ENCODE data around the gene TRPV6. TPM values are rescaled to one million over a fixed set of nuclear protein-coding genes. Genes with fewer than 3 reads are reported as not detected.

Gene TRPV6
- total RNA-seq, 1 experiment from 2014 or later = not detected

- Histone ChIP-seq H3K4me1 (ENCODE audit: insufficient read depth, low read length, poor library complexity, severe bottlenecking) (no peaks in the 10 kb centered on the region), H3K27ac (ENCODE audit: low read depth, low read length, poor library complexity, severe bottlenecking) (no peak overlapping the region), H3K27me3 (replicated peaks; ENCODE audit: insufficient read depth, low read depth, low read length, poor library complexity) (no peaks in the 10 kb centered on the region), H3K4me3 (ENCODE audit: low read depth, low read length, poor library complexity, severe bottlenecking) (no peak overlapping the region), H3K9me3 (ENCODE audit: low read depth, low read length, poor library complexity, severe bottlenecking) (no peaks in the 10 kb centered on the region), H3K36me3 (ENCODE audit: insufficient read depth, low read length, poor library complexity, severe bottlenecking) (no peaks in the 10 kb centered on the region)
- BruUV-seq (replicated peaks) = no TSS peak
- CTCF ChIA-PET = no interaction called here
- no peak for DNase-seq (ENCODE audit: low spot score)
- POLR2A ChIA-PET (ENCODE audit: low non-redundant PET) = no interaction called here
- intact Hi-C loops (cut with micrococcal nuclease; ENCODE audit: unreplicated experiment) = no loop called here
- no peak for TF ChIP-seq CTCF (conservative IDR thresholded peaks at IDR 0.05; ENCODE audit: low read depth, low read length)
- no peak for TF ChIP-seq EZH2 (IDR thresholded peaks at IDR 0.05; ENCODE audit: borderline replicate concordance, low read depth, low read length, poor library complexity, severe bottlenecking)
Measured at GRCh38 chr7:142832417-142832816, 53.1 kb downstream of the TRPV6 start.

DNA sequence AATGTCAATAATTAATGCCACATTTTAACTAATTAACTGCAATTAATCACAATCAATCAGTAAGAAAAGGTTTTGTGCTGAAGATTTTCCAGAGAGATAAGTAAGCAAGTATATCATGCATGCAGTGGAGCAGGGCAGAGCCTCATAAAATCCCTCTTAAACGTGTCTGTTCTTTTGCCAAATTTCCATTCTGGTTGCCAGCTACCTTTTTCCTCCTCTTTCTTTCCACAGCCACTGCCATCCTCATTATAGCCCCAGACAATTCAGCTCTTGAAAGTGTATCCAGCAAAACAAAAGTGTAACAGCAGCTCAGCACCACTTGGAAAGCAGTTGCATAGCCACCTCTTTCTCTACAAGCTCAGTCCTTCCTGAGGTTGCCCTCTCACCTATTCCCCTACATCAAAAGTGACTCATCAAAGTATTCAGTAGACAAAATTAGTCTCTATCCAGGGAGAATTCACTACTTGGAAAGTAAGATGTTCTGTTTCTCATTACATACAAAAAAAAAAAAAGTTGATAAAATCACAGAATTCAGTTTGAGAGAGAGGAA, 57.5 kb downstream of the TRPV6 start:
- ChIA-PET CTCF (no interaction called here), POLR2A (ENCODE audit: low non-redundant PET) (no interaction called here)
- no TSS peak for BruUV-seq (replicated peaks)
- no peaks in the 10 kb centered on the region for H3K36me3 ChIP-seq (ENCODE audit: insufficient read depth, low read length, poor library complexity, severe bottlenecking)
- TF ChIP-seq EZH2 (IDR thresholded peaks at IDR 0.05; ENCODE audit: borderline replicate concordance, low read depth, low read length, poor library complexity, severe bottlenecking) = no peak
- TF ChIP-seq CTCF (conservative IDR thresholded peaks at IDR 0.05; ENCODE audit: low read depth, low read length) = no peak
- DNase-seq (ENCODE audit: low spot score) = no peak
- no peaks in the 10 kb centered on the region for H3K4me1 ChIP-seq (ENCODE audit: insufficient read depth, low read length, poor library complexity, severe bottlenecking)
- H3K27ac ChIP-seq (ENCODE audit: low read depth, low read length, poor library complexity, severe bottlenecking) = no peak overlapping the region
- intact Hi-C loops (cut with micrococcal nuclease; ENCODE audit: unreplicated experiment) = no loop called here
- peaks cover 5% of the 10 kb centered on the region for H3K27me3 ChIP-seq (replicated peaks; ENCODE audit: insufficient read depth, low read depth, low read length, poor library complexity)
- no peaks in the 10 kb centered on the region for H3K9me3 ChIP-seq (ENCODE audit: low read depth, low read length, poor library complexity, severe bottlenecking)
- no peak overlapping the region for H3K4me3 ChIP-seq (ENCODE audit: low read depth, low read length, poor library complexity, severe bottlenecking)

- ChIA-PET CTCF (no interaction called here), POLR2A (ENCODE audit: low non-redundant PET) (no interaction called here)
- no TSS peak for BruUV-seq (replicated peaks)
- Histone ChIP-seq H3K27me3 (replicated peaks; ENCODE audit: insufficient read depth, low read depth, low read length, poor library complexity) (peaks cover 40% of the 10 kb centered on the region), H3K9me3 (ENCODE audit: low read depth, low read length, poor library complexity, severe bottlenecking) (no peaks in the 10 kb centered on the region), H3K4me1 (ENCODE audit: insufficient read depth, low read length, poor library complexity, severe bottlenecking) (no peaks in the 10 kb centered on the region), H3K27ac (ENCODE audit: low read depth, low read length, poor library complexity, severe bottlenecking) (no peak overlapping the region), H3K36me3 (ENCODE audit: insufficient read depth, low read length, poor library complexity, severe bottlenecking) (no peaks in the 10 kb centered on the region), H3K4me3 (ENCODE audit: low read depth, low read length, poor library complexity, severe bottlenecking) (no peak overlapping the region)
- intact Hi-C loops (cut with micrococcal nuclease; ENCODE audit: unreplicated experiment) = no loop called here
- TF ChIP-seq CTCF (conservative IDR thresholded peaks at IDR 0.05; ENCODE audit: low read depth, low read length) (no peak), EZH2 (IDR thresholded peaks at IDR 0.05; ENCODE audit: borderline replicate concordance, low read depth, low read length, poor library complexity, severe bottlenecking) (no peak)
- DNase-seq (ENCODE audit: low spot score) = no peak
Measured at GRCh38 chr7:142822714-142823113, 62.8 kb downstream of the TRPV6 start.

Other genes with a start within 250 kb of the TRPV6 start
- gene PRSS1, start 136.3 kb downstream of the TRPV6 start, total RNA-seq (2021) = not detected in 2 replicates
- gene PRSS2, start 114.8 kb downstream of the TRPV6 start, total RNA-seq (2021) = not detected in 2 replicates
- gene EPHB6, start 30.7 kb downstream of the TRPV6 start, total RNA-seq (2021) = 0.22 and 0.49 TPM in 2 replicates
- not detected in 2 replicates for gene TRPV5, start 48.0 kb upstream of the TRPV6 start, total RNA-seq (2021)
- not detected in 2 replicates for gene LLCFC1, start 53.7 kb upstream of the TRPV6 start, total RNA-seq (2021)
- gene KEL, start 76.6 kb upstream of the TRPV6 start, total RNA-seq (2021) = not detected in 2 replicates
- not detected in 2 replicates for gene OR9A2, start 141.4 kb upstream of the TRPV6 start, total RNA-seq (2021)
- gene OR6V1, start 166.6 kb upstream of the TRPV6 start, total RNA-seq (2021) = not detected in 2 replicates
- not detected in 2 replicates for gene PIP, start 246.3 kb upstream of the TRPV6 start, total RNA-seq (2021)

Measured in A673 (cell line).